Stimulated activated CD4-positive, alpha-beta T cell treated with anti-CD3 and anti-CD28 coated beads, TNF-alpha, amount 100 ng/mL, for 4 hours (primary cell): ENCODE measurements around the gene TEX264.

Source experiments
- DNase-seq, 3 experiments: peaks; one replicate each; pipeline ENCODE4 v3.0.0-alpha.2; 2020; ENCODE audit warnings: low read depth in 3 of 3

Gene TEX264

GRCh38 chr3:51673802-51674654 is 3.0 kb downstream of the TEX264 start:
- DNase-seq: no peak

- DNase-seq: no peak
These were observed 4.2 kb downstream of the TEX264 start for GRCh38 chr3:51675201-51675611.

- DNase-seq: no peak
These were observed 5.1 kb downstream of the TEX264 start for GRCh38 chr3:51676102-51676640.

- no peak for DNase-seq
These were observed 6.3 kb downstream of the TEX264 start for GRCh38 chr3:51677358-51677757.

GRCh38 chr3:51678186-51678585 is 7.1 kb downstream of the TEX264 start:
- DNase-seq: no peak

- DNase-seq: no peak
These were observed 7.6 kb downstream of the TEX264 start for GRCh38 chr3:51678641-51679040.

GRCh38 chr3:51679318-51679717 is 8.3 kb downstream of the TEX264 start:
- DNase-seq: no peak

GRCh38 chr3:51679777-51680176 is 8.7 kb downstream of the TEX264 start:
- no peak for DNase-seq

- no peak for DNase-seq
These were observed 9.1 kb downstream of the TEX264 start for GRCh38 chr3:51680196-51680595.

GRCh38 chr3:51680663-51681230 is 9.7 kb downstream of the TEX264 start:
- DNase-seq: no peak

- DNase-seq: peak in 2 of 3 experiments; percentile 33 to 43
These were observed 10.4 kb downstream of the TEX264 start for GRCh38 chr3:51681453-51681852.

- peak in 2 of 3 experiments; percentile 55 to 65 for DNase-seq
These were observed 11.0 kb downstream of the TEX264 start for GRCh38 chr3:51682079-51682478.

- DNase-seq: no peak
These were observed 11.5 kb downstream of the TEX264 start for GRCh38 chr3:51682526-51682925.

GRCh38 chr3:51683566-51683965 is 12.5 kb downstream of the TEX264 start:
- no peak for DNase-seq

- no peak for DNase-seq
These were observed 14.1 kb downstream of the TEX264 start for GRCh38 chr3:51684971-51685751.

GRCh38 chr3:51686056-51686455 is 15.0 kb downstream of the TEX264 start:
- DNase-seq: no peak

GRCh38 chr3:51686512-51687215 is 15.6 kb downstream of the TEX264 start:
- DNase-seq: peak; percentile 49 to 69 (median 50)

- DNase-seq: no peak
These were observed 16.6 kb downstream of the TEX264 start for GRCh38 chr3:51687431-51688205.

GRCh38 chr3:51688206-51688600 is 17.2 kb downstream of the TEX264 start:
- DNase-seq: no peak

- DNase-seq: no peak
These were observed 20.0 kb downstream of the TEX264 start for GRCh38 chr3:51691021-51691420.

- DNase-seq: no peak
These were observed 20.9 kb downstream of the TEX264 start for GRCh38 chr3:51691949-51692348.
